Erythroblast (primary cell): ENCODE measurements around the gene RBM5.

ENCODE experiments used
- GATA1 ChIP-seq: IDR thresholded peaks from 2 replicates; pipeline ENCODE4 v1.6.1; 2011; ENCODE audit warnings: low read depth, mild to moderate bottlenecking, control low read depth, low read length, moderate library complexity
- POLR2A ChIP-seq: IDR thresholded peaks from 2 replicates; pipeline ENCODE4 v1.6.1; 2011; ENCODE audit warnings: mild to moderate bottlenecking, low read length

- TF ChIP-seq POLR2A = no peak
- TF ChIP-seq GATA1 = no peak
Measured at GRCh38 chr3:50157827-50158529, 69.3 kb downstream of the RBM5 start.
